Astrocyte (in vitro differentiated cells and primary cell): ENCODE measurements around the gene LARGE1. TPM values are rescaled to one million over a fixed set of nuclear protein-coding genes. Genes with fewer than 3 reads are reported as not detected.

Source experiments
- DNase-seq: peaks from one replicate; pipeline ENCODE4 v3.0.0-alpha.2; 2010; ENCODE audit warnings: low read depth
- FAIRE-seq: peaks from 2 replicates; lab custom pipeline; 2011; peaks lifted over from hg19 to GRCh38; lab: Jason Lieb, UNC
- H2AFZ ChIP-seq: 2 replicates; pipeline ENCODE4 v1.6.0; 2012; ENCODE audit warnings: low read depth, low read length, inconsistent platforms
- H3K27ac ChIP-seq: 2 replicates; pipeline ENCODE4 v1.5.1; 2011; ENCODE audit warnings: low read depth, low read length, inconsistent platforms
- H3K27me3 ChIP-seq: 2 replicates; pipeline ENCODE4 v1.6.0; 2011; ENCODE audit warnings: low read length, inconsistent platforms; ENCODE audit not compliant: insufficient read depth
- H3K36me3 ChIP-seq: 2 replicates; pipeline ENCODE4 v1.5.1; 2011; ENCODE audit warnings: low read length, inconsistent platforms; ENCODE audit not compliant: insufficient read depth
- H3K4me1 ChIP-seq: 2 replicates; pipeline ENCODE4 v1.5.1; 2011; ENCODE audit warnings: low read length, inconsistent platforms; ENCODE audit not compliant: insufficient read depth
- H3K4me2 ChIP-seq: 2 replicates; pipeline ENCODE4 v1.6.0; 2012; ENCODE audit warnings: low read length, inconsistent platforms
- H3K4me3 ChIP-seq: 2 replicates; pipeline ENCODE4 v1.5.1; 2011; ENCODE audit warnings: low read depth, mild to moderate bottlenecking, low read length, inconsistent platforms; ENCODE audit not compliant: insufficient read depth
- H3K79me2 ChIP-seq: 2 replicates; pipeline ENCODE4 v1.6.0; 2012; ENCODE audit warnings: mild to moderate bottlenecking, low read length, inconsistent platforms; ENCODE audit not compliant: insufficient read depth
- H3K9ac ChIP-seq: 2 replicates; pipeline ENCODE4 v1.6.0; 2012; ENCODE audit warnings: mild to moderate bottlenecking, low read length, inconsistent platforms
- H3K9me3 ChIP-seq: 2 replicates; pipeline ENCODE4 v1.5.1; 2012; ENCODE audit warnings: low read depth, mild to moderate bottlenecking, low read length, inconsistent platforms; ENCODE audit not compliant: insufficient read depth
- H4K20me1 ChIP-seq: 2 replicates; pipeline ENCODE4 v1.6.0; 2012; ENCODE audit warnings: low read length, inconsistent platforms; ENCODE audit not compliant: insufficient read depth
- H3K27ac Mint-ChIP-seq: one replicate; pipeline ENCODE4 v1.8.0; 2021; ENCODE audit warnings: mild to moderate bottlenecking, mixed read lengths; ENCODE audit not compliant: unreplicated experiment
- H3K27me3 Mint-ChIP-seq: one replicate; pipeline ENCODE4 v1.8.0; 2021; ENCODE audit warnings: low read depth, mixed read lengths; ENCODE audit not compliant: unreplicated experiment
- H3K36me3 Mint-ChIP-seq: one replicate; pipeline ENCODE4 v1.8.0; 2021; ENCODE audit warnings: low read depth, mixed read lengths; ENCODE audit not compliant: unreplicated experiment
- H3K4me1 Mint-ChIP-seq: one replicate; pipeline ENCODE4 v1.8.0; 2021; ENCODE audit warnings: low read depth, mixed read lengths; ENCODE audit not compliant: unreplicated experiment
- H3K4me3 Mint-ChIP-seq: one replicate; pipeline ENCODE4 v1.8.0; 2021; ENCODE audit warnings: mild to moderate bottlenecking, moderate library complexity, mixed read lengths; ENCODE audit not compliant: unreplicated experiment
- H3K9me3 Mint-ChIP-seq: one replicate; pipeline ENCODE4 v1.8.0; 2021; ENCODE audit warnings: mild to moderate bottlenecking, mixed read lengths; ENCODE audit not compliant: unreplicated experiment
- EZH2 ChIP-seq: IDR thresholded peaks from 2 replicates; pipeline ENCODE4 v1.6.1; 2012; ENCODE audit warnings: mild to moderate bottlenecking, low read length, inconsistent platforms; ENCODE audit not compliant: insufficient read depth
- total RNA-seq: library from RNA; stranded (reverse); gene quantifications from 2 replicates; pipeline ENCODE4 v1.2.1, GENCODE V29; 2021
- TF ChIP-seq, protein P1 (sequence below): IDR thresholded peaks from 2 replicates; pipeline ENCODE4 v1.5.1; 2011; ENCODE audit warnings: low read depth, mild to moderate bottlenecking, inconsistent platforms, low read length, moderate library complexity; ENCODE audit not compliant: insufficient read depth

Gene LARGE1
- total RNA-seq, 1 donor from 2014 or later, result 92.6 TPM

GRCh38 chr22:33853200-33854097 is 66.8 kb downstream of the LARGE1 start:
- Histone ChIP-seq H3K27ac (peak overlapping the region; percentile 64), H2AFZ (peak overlapping the region; percentile 78), H3K4me2 (peak overlapping the region; percentile 92), H4K20me1 (no peaks in the 10 kb centered on the region), H3K79me2 (no peaks in the 10 kb centered on the region), H3K27me3 (no peaks in the 10 kb centered on the region), H3K4me3 (peak overlapping the region; percentile 73), H3K36me3 (no peaks in the 10 kb centered on the region), H3K4me1 (peaks cover 21% of the 10 kb centered on the region), H3K9me3 (no peaks in the 10 kb centered on the region), H3K9ac (peak overlapping the region; percentile 81)
- no peaks in the 10 kb centered on the region for H3K9me3 Mint-ChIP-seq
- H3K4me3 Mint-ChIP-seq, result peak overlapping the region; percentile 62
- DNase-seq (peak; percentile 77), FAIRE-seq (peak; percentile 9)
- no peaks in the 10 kb centered on the region for H3K27me3 Mint-ChIP-seq
- peak overlapping the region; percentile 64 for H3K27ac Mint-ChIP-seq
- peaks cover 41% of the 10 kb centered on the region for H3K4me1 Mint-ChIP-seq
- peaks cover 2% of the 10 kb centered on the region for H3K36me3 Mint-ChIP-seq
- TF ChIP-seq, protein P1, sequence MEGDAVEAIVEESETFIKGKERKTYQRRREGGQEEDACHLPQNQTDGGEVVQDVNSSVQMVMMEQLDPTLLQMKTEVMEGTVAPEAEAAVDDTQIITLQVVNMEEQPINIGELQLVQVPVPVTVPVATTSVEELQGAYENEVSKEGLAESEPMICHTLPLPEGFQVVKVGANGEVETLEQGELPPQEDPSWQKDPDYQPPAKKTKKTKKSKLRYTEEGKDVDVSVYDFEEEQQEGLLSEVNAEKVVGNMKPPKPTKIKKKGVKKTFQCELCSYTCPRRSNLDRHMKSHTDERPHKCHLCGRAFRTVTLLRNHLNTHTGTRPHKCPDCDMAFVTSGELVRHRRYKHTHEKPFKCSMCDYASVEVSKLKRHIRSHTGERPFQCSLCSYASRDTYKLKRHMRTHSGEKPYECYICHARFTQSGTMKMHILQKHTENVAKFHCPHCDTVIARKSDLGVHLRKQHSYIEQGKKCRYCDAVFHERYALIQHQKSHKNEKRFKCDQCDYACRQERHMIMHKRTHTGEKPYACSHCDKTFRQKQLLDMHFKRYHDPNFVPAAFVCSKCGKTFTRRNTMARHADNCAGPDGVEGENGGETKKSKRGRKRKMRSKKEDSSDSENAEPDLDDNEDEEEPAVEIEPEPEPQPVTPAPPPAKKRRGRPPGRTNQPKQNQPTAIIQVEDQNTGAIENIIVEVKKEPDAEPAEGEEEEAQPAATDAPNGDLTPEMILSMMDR, result no peak
- TF ChIP-seq EZH2, result no peak

DNA sequence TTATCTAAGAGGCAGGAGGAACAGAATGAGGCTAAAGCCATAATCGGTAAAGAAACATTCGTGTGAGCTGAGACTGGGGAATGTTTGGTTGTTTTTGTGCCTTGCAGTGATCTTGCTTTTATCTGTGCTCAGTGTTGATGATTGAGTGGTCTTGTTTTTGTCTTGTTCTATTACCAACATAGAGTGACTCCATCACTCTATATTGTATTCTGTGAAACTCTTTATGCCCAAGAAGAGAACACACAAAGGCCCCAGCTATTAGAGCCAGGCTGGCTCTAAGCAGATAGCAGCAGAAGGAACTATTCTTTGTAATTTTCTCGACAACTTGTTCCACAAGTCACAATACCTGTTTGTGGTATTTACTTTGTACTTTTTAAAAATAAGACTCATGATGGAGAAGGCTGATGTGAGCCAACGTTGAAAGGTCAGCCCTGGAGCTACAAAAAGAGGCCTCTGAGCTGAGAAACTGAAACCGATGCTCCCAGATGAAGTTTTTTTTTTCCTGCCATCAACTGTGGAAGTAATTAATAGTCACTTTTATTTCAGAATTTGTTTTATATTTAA is 68.4 kb downstream of the LARGE1 start:
- no peak overlapping the region for H3K4me3 Mint-ChIP-seq
- no peaks in the 10 kb centered on the region for H3K27me3 Mint-ChIP-seq
- peak overlapping the region; percentile 9 for H3K9ac ChIP-seq
- TF ChIP-seq, protein P1, result no peak
- H3K4me1 ChIP-seq, result peaks cover 28% of the 10 kb centered on the region
- DNase-seq (no peak), FAIRE-seq (no peak)
- no peaks in the 10 kb centered on the region for H3K9me3 Mint-ChIP-seq
- H2AFZ ChIP-seq, result peak overlapping the region; percentile 28
- H3K79me2 ChIP-seq, result no peaks in the 10 kb centered on the region
- no peak overlapping the region for H3K4me3 ChIP-seq
- no peaks in the 10 kb centered on the region for H3K36me3 Mint-ChIP-seq
- H3K27me3 ChIP-seq, result no peaks in the 10 kb centered on the region
- H4K20me1 ChIP-seq, result no peaks in the 10 kb centered on the region
- H3K4me2 ChIP-seq, result peak overlapping the region; percentile 58
- no peaks in the 10 kb centered on the region for H3K36me3 ChIP-seq
- peaks cover 52% of the 10 kb centered on the region for H3K4me1 Mint-ChIP-seq
- no peaks in the 10 kb centered on the region for H3K9me3 ChIP-seq
- no peak overlapping the region for H3K27ac ChIP-seq
- H3K27ac Mint-ChIP-seq, result no peak overlapping the region
